NCI-H146 treated with DMSO at 0.1 percent for 48 hours (cell line): Measurements from ENCODE around the gene DDT.
"Not testable (repeated sequence)": the region's sequence is repeated elsewhere in the genome, so short reads cannot be mapped to it uniquely, and the experiment has no call there.

Experiments used
- DNase-seq: peaks from one replicate; lab custom pipeline; 2025; ENCODE audit not compliant: unreplicated experiment; lab: John Stamatoyannopoulos, UW

The DDT gene

DNA sequence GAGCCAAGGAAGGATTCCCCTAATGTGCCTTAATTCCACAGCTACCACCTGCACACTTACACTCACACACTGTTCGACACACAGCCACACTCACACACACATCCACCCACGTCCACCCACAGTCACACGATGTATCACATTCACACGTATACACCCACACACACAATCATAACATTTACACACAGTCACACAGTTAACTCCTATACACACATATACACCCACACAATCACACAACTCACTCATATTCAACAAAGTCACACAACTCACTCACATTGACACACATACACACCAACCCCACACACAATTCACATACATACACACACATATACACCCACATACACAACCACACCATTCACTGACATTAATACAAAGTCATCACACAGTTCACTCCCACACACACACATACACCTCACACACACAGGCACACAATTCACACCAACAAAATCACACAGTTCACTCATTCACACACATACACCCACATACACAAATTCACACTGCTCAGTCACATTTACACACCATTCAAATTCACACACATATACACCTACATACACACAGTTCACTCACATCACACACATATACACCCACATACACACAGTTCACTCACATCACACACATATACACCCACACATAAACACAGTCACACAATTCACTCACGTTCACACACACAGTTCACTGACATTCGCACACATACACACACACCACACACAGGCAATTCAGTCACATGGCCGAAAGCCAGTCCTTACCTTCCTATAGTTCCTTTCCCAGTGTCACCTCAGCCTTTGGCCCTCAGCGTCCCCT, 19.8 kb downstream of the DDT start:
- DNase-seq, result not testable (repeated sequence)

DNA sequence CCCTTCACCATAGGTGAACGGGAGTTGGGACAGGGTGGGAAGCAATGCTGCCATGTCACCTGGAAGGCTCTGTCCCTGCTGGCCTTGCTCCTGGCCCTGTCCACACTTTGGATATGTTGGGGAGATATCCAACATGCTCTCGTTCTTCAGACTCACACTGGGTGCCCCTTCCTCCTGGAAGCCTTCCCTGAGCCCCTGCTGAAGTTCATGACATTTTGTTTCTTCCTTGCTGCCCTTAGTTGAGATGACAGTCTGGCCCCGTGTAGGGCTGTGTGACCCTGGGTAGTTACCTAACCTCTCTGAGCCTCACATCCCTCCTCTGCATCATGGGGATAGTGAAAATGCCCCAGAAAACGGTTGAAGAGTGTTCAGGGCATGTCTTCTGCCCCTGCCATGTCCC, 20.8 kb downstream of the DDT start:
- not testable (repeated sequence) for DNase-seq

DNA sequence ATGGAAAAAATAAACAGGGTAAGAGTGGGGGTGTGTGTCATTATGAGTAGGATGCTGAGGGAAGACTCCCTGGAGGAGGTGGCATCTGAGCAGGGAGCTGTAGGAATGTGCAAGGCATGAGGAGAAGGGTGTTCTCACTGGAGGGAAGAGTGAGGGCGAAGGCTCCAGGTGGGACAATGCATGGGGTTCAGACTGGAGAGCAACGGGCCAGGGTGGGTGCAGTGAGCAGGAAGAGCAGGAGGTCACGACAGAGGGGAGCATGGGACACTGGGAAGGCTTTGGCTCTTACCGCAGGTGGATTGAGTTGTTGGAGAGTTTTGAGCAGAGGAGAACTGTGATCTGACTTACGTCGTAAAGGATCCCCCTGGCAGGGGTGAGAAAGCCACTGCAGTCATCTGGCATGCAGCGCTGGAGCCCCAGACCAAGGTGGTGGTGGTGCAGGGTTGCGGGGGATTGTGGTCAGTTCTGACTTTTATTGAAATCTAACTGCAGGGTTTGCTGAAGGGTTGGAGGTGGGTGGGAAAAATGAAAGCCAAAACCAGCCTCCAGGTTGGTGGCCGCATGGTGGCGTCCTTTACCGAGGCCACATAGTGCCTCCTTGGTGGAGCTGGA, 21.3 kb downstream of the DDT start:
- not testable (repeated sequence) for DNase-seq

DNA sequence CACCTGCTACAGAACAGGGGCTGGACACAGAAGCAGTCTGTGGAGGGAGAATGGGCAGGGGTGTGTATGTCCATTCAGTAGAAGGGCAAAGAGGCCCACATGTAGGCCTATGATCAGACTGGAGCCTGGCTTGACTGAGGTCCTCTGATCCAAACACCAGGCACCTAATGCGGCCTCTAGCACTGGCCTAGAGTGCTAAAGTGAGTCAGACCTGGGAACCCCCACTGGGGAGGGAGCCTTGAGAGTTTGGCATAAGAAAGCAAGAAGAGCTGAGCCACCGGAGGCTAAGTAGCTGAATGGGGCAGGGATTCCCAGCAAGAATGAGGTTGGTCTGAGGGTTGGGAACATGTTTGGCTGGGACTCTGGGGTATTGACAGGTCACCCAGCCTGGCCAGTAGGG, 22.9 kb downstream of the DDT start:
- not testable (repeated sequence) for DNase-seq

DNA sequence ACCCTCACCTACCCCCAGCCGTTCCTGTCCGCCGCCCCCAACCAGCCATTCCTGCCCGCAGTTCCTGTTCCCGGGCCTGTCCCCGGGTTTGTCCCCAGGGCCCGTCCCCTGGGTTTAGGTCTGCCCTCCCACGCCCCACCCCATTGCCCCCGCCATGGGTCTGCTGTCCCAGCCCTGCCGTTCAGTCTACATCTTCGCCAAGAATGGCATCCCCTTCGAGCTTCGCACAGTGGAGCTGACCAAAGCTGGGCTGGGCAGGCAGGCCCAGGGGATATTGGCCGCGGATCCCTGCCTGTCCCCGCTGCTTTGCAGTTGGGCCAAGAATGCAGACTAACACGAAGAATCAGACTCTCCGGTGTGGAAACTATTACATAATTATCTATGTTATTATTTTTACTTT, 24.5 kb downstream of the DDT start:
- not testable (repeated sequence) for DNase-seq

DNA sequence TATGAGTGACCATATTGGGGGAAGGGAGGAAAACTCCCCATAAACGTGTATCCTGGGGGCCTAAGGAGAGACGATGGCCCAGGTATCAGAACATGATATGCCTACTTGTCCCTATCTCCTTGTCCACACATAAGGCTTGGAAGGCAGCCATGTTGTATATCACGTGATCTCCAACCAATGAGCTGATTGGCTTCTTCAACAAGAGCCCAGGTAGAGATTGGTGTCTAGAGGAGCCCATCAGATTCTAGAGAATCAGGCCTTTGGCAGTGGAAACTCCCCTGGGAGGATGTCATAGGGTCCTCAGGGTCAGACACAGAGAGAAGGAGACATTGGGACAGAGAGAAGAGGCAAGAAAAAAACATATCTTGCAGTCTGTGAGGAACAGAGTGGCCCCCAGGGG, 26.9 kb downstream of the DDT start:
- DNase-seq, result not testable (repeated sequence)

DNA sequence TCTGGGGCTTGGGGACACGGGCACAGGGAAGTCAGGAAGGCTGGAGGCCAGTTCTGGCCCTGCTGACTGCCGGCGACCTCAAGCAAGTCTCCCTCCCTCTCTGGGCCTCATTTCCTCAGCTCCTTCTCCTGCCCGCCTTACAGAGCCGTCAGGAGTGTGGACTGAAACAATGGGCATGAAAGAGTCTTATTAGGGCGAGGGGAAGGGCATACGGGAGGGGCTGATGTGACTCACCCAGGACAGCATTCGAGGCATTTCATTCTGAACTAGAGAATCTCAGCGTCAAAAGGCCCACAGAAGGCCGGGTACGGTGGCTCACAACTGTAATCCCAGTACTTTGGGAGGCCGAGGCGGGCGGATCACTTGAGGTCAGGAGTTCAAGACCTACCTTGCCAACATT, 34.1 kb downstream of the DDT start:
- not testable (repeated sequence) for DNase-seq

DNA sequence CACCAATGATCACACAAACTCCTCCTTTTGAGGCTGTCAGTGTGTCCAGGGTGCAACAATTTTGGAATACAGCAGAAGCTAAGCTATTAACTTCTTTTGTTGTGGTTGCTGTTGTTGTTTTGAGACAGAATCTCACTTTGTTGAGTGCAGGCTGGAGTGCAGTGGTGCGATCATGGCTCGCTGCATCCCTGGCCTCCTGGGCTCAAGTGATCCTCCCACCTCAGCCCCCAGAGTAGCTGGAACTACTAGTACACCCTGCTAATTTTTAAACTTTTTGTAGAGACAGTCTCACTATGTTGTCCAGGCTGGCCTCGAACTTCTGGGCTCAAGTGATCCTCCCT, 35.3 kb downstream of the DDT start:
- no peak for DNase-seq

DNA sequence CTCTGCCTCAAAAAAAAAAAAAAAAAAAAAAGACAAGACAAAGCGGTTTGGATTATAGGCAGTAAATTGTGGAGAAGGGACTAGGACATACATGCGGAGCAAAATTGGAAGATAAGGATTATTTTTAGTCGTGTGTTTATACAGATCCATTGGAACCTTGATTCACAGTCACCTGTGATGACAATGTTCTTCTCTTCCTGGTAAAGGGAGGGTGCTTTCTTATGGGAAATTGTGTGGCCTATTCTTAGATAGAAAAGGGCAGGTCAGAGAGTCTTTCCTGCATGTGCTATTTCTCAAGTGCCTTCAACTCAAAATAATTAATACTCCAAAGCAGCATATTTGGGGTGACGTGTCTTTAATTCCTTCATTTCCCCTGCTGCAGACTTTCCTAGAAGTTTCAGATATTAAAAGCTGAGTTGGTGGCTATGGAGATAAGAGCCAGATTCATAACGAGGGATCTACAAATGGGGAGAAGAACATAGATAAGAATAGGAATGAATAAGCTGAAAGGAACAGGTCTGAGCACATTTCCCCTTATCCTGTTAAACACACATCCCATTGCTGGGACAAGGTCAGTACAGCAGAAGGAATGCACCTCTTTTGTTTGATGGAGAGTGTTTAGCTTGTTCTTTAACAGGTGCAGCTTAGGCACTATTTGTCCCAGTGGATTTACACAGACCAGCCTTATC, 35.8 kb downstream of the DDT start:
- no peak for DNase-seq

DNA sequence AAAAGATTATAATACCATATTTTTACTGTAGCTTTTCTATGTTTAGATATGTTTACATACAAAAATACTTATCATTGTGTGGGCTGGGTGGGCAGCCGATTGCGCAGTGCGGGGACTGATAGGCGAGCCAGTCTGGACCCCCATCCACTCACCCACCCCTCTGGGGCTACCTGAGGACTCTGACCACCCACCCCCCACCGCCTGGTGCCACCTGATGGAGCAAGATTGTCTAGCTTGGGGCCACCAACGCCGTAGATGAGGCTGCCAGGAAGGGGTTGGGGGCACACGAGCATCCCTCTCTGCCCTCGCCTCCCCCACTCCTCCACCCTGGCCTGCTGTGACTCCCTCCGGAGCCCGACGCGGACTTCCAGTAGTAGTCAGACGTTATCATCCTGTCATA, 47.7 kb downstream of the DDT start:
- DNase-seq, result no peak

DNA sequence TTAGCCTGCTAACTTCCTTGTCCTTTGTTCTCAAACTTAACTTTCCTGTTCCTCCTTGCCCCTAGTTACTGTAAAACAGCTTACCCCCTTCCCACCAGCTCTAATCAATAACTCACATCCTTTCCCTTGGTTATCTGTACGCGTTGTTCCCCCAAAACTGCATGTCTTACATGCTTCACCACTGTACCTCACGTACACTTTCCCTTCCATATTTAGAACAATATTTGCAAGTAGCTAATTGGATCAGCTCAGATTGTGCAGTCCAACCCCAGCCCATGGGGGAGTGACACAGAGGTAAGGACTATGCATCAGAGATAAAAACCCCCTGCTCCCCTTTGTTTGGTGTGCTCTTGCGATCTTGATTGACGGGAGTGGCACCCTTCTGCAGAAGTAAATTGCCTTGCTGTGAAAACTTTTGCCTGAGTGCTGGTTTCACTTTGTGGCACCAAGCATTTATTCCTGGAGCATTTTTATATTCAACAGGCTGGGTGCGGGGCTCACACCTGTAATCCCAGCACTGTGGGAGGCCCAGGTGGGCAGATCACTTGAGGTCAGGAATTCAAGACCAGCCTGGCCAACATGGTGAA, 49.1 kb downstream of the DDT start:
- no peak for DNase-seq

DNA sequence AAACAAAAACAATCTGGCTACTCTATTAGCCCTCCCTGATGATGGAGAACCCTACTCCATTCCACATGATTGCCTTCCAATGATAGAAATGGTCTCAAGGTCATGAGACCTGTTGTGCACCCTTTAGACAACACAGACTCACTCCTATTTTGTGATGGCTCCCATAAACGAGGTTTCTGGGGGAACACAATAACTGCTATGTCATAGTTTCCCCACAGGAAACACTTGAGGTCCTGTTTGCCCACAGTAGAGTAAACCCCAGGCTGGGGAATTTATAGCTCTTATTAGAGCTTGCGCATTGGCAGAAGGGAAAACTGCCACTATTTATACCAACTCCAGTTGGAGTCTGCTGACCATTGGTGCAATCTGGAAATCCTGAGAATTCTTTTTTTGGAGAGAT, 51.3 kb downstream of the DDT start:
- DNase-seq, result no peak

DNA sequence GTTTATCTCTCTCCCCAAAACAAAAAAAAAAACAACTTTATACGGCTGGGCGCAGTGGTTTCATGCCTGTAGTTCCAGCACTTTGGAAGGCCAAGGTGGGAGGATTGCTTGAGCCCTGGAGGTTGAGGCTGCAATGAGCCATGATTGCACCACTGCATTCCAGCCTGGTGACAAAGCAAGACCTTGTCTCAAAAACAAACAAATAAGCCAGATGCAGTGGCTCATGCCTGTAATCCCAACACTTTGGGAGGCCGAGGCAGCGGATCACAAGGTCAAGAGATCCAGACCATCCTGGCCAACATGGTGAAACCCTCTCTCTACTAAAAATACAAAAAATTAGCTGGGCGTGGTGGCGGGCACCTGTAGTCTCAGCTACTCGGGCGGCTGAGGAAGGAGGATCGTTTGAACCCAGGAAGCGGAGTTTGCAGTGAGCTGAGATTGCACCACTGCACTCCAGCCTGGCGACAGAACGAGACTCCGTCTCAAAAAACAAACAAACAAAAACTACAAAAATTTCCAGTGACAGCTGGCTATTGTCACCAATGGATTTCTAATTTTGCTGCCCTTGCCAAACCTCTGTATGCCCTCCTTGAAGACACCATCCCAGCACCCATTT, 52.5 kb downstream of the DDT start:
- not testable (repeated sequence) for DNase-seq
